Neural progenitor cell (in vitro differentiated cells): ENCODE measurements around the gene ZNF276.
"Not testable (repeated sequence)": the region's sequence is repeated elsewhere in the genome, so short reads cannot be mapped to it uniquely, and the experiment has no call there.

Experiments used
- CTCF ChIP-seq: fragments of 200-600 bp; sonication (generic); IDR thresholded peaks from 2 replicates; pipeline ENCODE4 v1.5.1; 2017; ENCODE audit warnings: antibody characterized with exemption, mild to moderate bottlenecking
- EZH2 ChIP-seq: fragments of 200-600 bp; sonication (generic); IDR thresholded peaks from 2 replicates; pipeline ENCODE4 v1.6.1; 2017; ENCODE audit warnings: antibody characterized with exemption, mild to moderate bottlenecking, moderate library complexity

GRCh38 chr16:89694784-89695085, 26.6 kb upstream of the ZNF276 start:
- TF ChIP-seq CTCF, EZH2: not testable (repeated sequence)
